NCI-H1436 (cell line): Measurements from ENCODE around the gene KRIT1.

ENCODE experiments used
- DNase-seq: peaks from one replicate; lab custom pipeline; 2025; lab: John Stamatoyannopoulos, UW

The KRIT1 gene

DNA sequence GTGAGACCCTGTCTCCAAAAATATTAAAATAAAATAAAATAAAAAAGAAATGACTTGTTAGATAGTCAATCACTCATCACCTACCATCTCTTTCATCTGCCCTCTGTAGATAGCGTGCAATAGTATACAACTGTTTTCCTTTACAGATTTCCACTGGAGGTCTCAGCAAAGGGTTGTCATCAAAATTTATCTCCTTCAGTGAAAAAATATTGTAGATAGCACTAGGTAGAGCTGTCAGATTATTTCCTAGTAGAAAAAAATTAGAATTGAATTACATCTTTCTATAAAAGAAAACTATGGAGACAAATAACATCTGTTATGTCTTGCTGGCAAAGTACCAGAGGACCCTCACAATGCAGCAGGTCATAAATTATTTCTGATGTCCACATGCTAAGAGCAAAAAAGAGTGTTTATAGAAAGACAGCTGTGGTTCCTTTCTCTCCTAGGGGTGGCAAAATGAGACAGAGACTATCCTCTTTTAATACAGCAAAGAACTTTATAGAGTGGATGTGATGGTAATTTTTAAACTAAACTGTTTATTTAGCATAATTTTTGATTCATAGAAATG is 95.2 kb downstream of the KRIT1 start:
- no peak for DNase-seq

- no peak for DNase-seq
Observed at GRCh38 chr7:92149736-92150239, 95.9 kb downstream of the KRIT1 start.
